Anterior cingulate cortex (tissue), 58 donors: ENCODE results near the gene THBS2.

Experiments used
- DNase-seq, 58 donors: peaks; one replicate each; lab custom pipeline; 2025; lab: John Stamatoyannopoulos, UW

THBS2 gene

DNA sequence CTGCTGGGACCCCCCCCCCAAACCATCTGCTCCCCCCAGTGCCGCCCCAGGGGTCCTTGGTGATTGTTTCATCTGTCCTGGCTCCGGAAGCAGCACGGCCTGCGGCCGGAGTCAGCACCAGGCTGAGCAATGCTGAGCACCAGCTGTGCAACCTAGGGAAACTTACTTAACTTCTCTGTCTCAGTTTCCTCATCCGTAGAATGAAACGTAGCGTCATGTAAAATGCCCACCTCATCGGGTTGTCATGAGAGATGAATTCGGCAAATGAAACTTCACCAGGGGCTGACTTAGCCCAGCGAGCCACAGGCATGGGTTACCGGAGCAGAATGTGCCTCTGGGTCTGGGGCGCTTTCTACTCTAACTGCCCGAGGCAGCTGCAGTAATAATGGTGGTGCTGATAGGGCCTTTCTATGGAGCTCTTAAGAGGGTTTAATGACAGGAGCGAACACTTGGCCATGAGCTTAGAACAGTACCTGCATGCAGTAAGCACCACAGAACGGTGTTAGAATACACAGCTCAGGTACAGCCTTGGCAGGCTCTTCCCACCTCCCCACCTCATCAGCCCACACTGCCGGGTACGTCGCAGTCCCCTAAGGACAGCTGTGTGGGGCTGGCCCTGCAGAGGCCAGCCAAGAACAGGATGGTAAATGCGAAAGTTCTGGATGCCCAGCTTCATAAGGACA is 1.7 kb downstream of the THBS2 start:
- no peak for DNase-seq

DNA sequence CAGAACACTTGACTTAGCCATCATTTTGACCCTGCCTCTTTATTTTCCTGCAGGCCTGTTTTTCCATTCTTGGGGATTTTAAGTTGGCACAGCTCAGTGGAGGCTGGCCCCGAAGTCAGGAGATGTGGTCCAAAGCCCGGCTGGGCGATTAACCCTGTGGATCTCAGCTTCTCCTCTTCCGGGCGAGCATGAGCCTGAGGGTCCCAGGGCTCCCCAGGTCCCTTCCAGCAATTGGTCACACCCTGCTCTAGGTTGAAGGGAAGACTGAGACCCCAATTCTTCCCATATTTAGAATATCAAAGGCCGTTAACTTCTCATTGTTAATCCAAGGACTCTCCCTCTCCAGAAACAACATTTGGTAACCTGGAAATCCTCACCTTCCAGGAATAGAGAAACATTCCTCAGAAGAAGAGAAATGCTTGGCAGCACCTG is 2.3 kb downstream of the THBS2 start:
- DNase-seq, result peak in 10 of 58 donors; percentile 9 to 49 (median 35)

- DNase-seq, result peak in 51 of 58 donors; percentile 22 to 91 (median 68)
These were observed 3.0 kb downstream of the THBS2 start for GRCh38 chr6:169250660-169251059.

- DNase-seq, result peak in 2 of 58 donors; percentile 32 to 35
These were observed 4.6 kb downstream of the THBS2 start for GRCh38 chr6:169249057-169249456.

DNA sequence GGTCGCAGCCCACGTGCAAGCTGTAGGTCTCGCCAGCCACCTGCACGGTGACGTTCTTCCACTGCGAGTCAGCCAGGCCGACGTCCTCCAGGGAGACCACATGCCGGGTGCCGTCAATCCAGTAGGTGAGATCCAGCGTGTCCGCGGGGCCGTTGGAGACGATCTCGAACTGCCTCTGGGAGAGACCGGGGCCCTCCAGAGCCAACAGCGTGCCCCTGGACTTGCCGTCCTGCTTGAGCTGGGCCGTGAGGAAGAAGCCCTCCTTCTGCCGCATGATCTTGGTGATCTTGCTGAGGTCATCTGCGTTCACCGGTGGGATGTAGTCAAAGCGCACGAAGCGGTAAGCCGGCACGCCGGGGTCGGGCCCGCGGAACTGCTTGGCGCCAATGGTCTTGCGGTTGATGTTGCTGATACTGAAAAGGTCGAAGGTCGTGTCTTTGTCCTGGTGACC is 5.1 kb downstream of the THBS2 start:
- DNase-seq, result no peak

- DNase-seq, result no peak
These were observed 5.7 kb downstream of the THBS2 start for GRCh38 chr6:169247991-169248390.

DNA sequence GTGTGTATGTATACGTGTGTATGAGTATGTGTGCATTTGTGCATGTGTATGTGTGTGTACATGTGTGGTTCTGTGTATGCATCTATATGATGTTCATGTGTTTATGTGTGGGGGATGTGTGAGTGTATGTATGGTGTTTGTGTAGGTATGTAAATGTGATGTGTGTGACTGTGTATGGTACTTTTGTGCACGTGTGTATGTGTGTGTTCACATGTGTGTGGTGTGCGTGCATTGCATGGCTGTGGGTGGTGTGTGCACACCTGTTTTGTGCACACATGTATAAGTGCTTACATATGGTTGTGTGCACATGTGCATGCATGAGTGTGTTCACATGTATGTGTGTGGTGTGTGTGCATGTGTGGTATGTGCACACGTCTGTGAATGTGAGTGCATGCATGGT is 6.2 kb downstream of the THBS2 start:
- DNase-seq, result no peak

DNA sequence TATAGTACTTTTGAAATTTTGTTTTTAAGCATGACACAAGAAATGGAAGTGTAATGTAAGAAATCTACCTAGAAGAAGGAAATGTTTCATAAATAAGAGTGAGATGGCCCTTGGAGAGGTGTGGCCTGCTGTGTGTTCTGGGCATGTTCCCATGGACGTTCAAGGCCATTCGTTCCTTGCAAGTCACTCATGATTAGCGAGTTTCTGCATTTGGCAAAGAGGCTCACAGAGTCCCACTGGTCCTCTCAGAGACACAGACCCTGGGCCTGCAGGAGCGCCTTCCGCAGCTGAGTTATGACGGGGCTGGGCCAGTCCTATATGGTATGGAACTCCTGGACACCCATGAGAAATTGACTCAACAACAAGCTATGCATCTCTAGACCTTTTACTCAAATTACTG is 7.2 kb downstream of the THBS2 start:
- no peak for DNase-seq

DNA sequence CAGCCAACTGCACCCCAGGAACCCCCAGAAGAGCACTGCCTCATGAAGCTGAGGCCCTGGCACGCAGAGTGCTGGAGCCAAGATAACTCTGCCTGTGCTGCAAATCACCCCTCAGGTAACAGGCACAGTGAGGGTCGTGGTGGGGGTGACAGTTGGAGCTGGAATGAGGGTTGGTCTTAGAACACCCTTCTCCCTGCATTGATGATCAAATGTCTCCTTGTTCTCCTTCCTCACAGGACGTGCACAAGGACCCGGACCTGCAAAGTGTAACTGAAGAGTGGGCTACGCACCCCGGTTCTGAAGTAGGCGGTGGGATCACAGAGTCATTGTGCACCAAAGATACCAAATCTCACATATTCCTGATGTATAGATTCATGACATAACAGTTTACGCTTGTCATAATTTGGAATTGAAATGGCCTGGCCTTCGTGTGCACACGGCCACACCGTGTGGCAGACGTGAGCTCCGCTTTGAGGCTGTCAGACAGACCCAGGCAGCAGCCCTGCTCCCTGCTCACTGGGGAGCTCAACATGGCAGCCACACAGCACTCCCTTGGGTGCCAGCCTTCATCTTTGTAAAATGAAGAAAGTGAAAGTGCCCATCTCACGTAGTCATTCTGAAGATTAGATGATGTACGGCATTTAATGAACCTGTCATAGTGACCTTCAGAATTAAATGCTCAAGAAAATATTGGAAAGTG is 8.8 kb downstream of the THBS2 start:
- DNase-seq, result no peak

- no peak for DNase-seq
These were observed 10.0 kb downstream of the THBS2 start for GRCh38 chr6:169243661-169244060.

DNA sequence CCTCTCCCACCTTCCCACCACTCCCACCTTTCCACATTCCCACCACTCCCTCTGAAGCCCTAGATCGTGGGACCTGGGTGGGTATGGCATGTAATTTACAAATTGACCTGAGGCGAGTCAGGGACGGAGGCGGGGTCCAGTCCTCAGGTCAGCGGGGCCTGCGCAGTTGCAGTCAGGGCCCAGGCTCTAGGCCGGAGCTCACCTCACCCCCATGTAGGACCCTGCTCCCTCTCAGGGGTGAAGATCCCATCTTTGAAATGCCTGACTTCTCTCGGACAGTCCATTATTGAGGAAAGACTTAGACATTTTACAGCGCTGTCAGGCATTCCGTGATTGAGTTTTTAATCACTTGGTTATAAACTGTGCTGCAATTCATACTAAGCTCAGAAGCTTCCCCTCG is 10.5 kb downstream of the THBS2 start:
- no peak for DNase-seq

- DNase-seq, result peak in 10 of 58 donors; percentile 20 to 57 (median 40)
These were observed 11.8 kb downstream of the THBS2 start for GRCh38 chr6:169241688-169242350.

DNA sequence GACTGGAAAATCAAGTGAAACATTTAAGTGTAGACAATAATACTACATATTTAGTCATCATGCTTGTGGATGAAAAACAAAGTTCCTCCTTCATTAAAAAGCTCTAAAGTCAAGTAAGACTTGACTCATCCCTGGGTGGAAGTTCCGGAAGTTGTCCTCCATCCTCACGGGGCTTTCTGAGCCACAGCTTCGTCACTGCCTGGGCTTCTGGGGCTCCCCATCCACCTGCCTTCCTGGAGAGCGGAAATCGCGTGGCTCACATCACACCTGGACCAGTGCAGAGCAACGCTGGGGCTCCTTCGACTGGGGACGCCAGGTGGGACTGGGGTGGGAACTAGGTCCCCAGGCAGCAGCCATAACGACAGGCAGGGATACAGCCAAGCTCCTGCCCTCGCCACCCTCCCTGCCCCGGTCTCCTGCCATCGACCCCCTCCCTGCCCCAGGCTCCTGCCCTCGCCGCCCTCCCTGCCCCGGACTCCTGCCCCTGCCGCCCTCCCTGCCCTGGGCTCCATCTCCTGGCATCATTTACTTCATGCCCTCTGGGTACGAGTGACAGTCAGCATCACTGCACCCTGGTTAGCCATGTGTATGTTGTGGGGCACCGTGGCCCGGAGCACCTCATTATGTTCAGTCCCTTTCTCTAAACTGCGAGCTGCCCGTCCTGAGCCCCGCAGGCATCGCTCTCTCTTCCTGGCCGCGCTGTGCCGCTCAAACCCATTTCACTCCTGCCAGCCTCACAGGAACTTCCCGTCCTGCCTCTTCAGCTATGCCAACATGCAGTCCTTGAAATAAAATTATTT is 12.9 kb downstream of the THBS2 start:
- DNase-seq, result no peak

DNA sequence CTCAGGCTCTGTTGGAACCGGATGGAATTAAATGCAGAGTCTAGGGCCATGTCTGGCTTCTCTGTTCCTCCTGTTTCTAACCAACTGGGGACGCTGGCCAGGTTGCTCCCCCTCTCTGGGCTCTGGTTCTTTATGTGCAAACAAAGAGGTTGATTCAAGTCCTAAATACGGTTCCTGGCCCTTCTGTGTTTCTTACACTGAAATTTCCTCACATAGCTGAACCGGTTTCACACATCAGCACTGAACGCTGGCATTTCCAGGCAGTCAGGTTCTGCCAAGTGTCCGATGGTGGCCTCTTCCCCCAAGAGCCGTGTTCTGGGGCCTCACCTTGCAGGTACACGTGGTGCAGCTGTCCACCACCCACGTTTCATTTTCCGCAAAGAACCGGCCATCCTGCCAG is 13.5 kb downstream of the THBS2 start:
- peak in 20 of 58 donors; percentile 23 to 68 (median 38) for DNase-seq

DNA sequence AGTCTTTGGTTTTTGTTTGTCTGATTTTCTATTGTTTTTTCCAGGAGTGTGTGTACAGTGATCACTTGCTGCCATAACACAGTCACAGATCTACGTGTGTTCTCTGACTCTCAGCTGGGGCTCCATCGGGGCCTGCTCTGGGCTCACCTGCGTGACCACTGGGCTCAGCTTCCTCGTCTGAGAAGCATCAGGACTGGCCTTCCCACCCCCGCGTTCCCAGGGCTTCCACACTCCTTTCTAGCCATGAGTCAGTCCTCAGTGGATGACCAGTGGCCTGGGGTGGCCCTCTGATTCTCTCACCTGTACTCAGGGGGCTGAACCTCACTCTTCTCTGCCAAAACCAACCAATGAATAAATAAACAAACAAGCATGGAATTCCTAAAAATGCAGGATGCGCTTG is 14.5 kb downstream of the THBS2 start:
- no peak for DNase-seq

DNA sequence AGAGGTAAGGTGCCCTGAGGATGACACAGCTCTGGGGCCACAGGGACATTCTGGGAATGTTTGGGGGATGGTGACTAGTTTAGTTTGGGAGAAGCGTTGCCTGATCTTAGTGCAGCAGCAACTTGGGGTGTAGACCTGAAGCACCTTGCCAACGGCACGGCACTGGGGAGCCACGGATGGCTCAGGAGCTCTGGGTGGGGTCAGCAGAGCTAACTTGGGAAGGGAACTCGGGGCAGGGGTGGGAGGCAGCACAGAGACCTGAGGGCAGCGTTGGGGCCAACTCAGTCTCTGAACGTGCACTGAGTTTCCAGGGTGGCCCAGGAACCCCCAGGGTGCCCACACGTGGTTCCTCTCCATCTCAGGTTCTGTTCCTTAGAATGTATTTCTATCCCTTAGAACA is 14.9 kb downstream of the THBS2 start:
- no peak for DNase-seq

GRCh38 chr6:169237496-169238134 is 16.0 kb downstream of the THBS2 start:
- no peak for DNase-seq

DNA sequence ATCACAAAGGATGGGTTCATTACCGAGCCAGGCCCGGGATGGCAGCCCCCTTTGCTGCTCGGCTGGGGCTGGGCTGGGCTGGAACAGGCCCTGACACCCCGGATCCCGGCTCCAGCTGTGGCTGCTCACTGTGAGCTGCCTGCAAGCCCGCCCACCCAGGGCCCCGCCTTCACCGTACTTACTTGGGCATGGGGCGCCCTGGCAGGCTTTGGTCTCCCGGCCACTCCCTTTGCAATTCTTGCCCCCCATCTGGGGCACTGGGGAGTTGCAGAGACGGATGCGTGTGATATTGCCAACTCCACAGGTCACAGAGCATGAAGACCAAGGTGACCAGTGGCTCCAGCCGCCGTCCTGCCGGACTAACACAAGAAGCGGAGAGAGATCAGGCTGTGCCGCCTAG is 16.7 kb downstream of the THBS2 start:
- DNase-seq, result no peak

DNA sequence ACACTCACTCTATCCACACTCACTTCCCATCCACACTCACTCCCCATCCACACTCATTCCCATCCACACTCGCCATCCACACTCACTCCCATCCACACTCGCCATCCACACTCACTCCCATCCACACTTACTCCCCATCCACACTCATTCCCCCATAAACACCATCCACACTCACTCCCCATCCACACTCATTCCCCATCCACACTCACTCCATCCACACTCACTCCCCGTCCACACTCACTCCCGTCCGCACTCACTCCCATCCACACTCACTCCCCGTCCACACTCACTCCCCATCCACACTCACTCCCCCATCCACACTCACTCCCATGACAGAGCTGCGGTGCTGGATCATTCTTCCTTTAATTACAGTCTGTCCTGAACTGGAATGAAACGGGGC is 17.1 kb downstream of the THBS2 start:
- no peak for DNase-seq

DNA sequence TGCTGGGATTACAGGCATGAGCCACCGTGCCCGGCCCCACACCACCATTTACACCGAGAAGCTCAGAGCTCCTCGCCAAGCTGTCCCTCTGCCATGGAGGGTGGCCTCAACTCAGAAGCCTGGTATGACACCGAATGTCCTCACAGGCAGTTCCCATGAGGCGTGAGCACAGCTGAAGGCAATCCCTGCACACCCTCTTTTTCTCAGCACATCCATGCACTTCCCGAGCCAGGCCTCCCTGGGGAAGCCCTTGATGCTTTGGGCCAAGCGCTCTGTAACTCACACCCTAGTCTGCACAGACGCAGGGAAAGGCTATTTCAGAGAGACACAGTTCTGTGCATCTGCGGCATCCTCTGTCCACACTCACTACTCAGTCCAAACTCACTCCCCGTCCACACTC is 18.4 kb downstream of the THBS2 start:
- no peak for DNase-seq
